HG03108 (cell line): ENCODE data around the gene GCNT2.
"Not testable (repeated sequence)": the region's sequence is repeated elsewhere in the genome, so short reads cannot be mapped to it uniquely, and the experiment has no call there.

Experiments used
- ATAC-seq: cut with Tn5 transposase; IDR thresholded peaks from one replicate; pipeline ENCODE4 v1.9.1; 2021; ENCODE audit warnings: moderate library complexity; ENCODE audit not compliant: unreplicated experiment

GCNT2 gene

GRCh38 chr6:10543488-10543887 is 22.3 kb downstream of the GCNT2 start:
- no peak for ATAC-seq

GRCh38 chr6:10545482-10545881 is 24.3 kb downstream of the GCNT2 start:
- ATAC-seq, result no peak

GRCh38 chr6:10547809-10548208 is 26.7 kb downstream of the GCNT2 start:
- ATAC-seq, result no peak

- ATAC-seq, result no peak
These were observed 29.6 kb downstream of the GCNT2 start for GRCh38 chr6:10550764-10551163.

GRCh38 chr6:10552270-10552810 is 31.2 kb downstream of the GCNT2 start:
- no peak for ATAC-seq

- ATAC-seq, result no peak
These were observed 32.7 kb downstream of the GCNT2 start for GRCh38 chr6:10553871-10554270.

- no peak for ATAC-seq
These were observed 33.7 kb downstream of the GCNT2 start for GRCh38 chr6:10554826-10555225.

- no peak for ATAC-seq
These were observed 34.6 kb downstream of the GCNT2 start for GRCh38 chr6:10555625-10556309.

- no peak for ATAC-seq
These were observed 35.4 kb downstream of the GCNT2 start for GRCh38 chr6:10556589-10556988.

- ATAC-seq, result no peak
These were observed 35.8 kb downstream of the GCNT2 start for GRCh38 chr6:10556992-10557391.

GRCh38 chr6:10557913-10558312 is 36.8 kb downstream of the GCNT2 start:
- ATAC-seq, result no peak

- ATAC-seq, result no peak
These were observed 37.4 kb downstream of the GCNT2 start for GRCh38 chr6:10558565-10558964.

GRCh38 chr6:10559522-10560152 is 38.5 kb downstream of the GCNT2 start:
- ATAC-seq, result no peak

GRCh38 chr6:10561611-10562199 is 40.6 kb downstream of the GCNT2 start:
- no peak for ATAC-seq

- no peak for ATAC-seq
These were observed 44.0 kb downstream of the GCNT2 start for GRCh38 chr6:10564975-10565673.

GRCh38 chr6:10565913-10566312 is 44.8 kb downstream of the GCNT2 start:
- no peak for ATAC-seq

- no peak for ATAC-seq
These were observed 46.3 kb downstream of the GCNT2 start for GRCh38 chr6:10567256-10568026.

GRCh38 chr6:10569392-10570127 is 48.4 kb downstream of the GCNT2 start:
- ATAC-seq, result no peak

- ATAC-seq, result not testable (repeated sequence)
These were observed 54.4 kb downstream of the GCNT2 start for GRCh38 chr6:10575519-10575918.

GRCh38 chr6:10576226-10576625 is 55.1 kb downstream of the GCNT2 start:
- ATAC-seq, result no peak
